AG10803 (cell line): ENCODE results near the gene NXPH1.

Experiments used
- DNase-seq: peaks from one replicate; pipeline ENCODE4 v3.0.0; 2010; ENCODE audit warnings: low read depth
- H3K4me3 ChIP-seq: 2 replicates; pipeline ENCODE4 v1.5.1; 2011; ENCODE audit warnings: mild to moderate bottlenecking, low read length, control low read depth
- CTCF ChIP-seq: conservative IDR thresholded peaks from 2 replicates; pipeline ENCODE4 v1.5.1; 2011; ENCODE audit warnings: mild to moderate bottlenecking, low read length, control low read depth, inconsistent platforms

Gene NXPH1

GRCh38 chr7:8390262-8390626, 43.2 kb upstream of the NXPH1 start:
- no peak overlapping the region for H3K4me3 ChIP-seq
- TF ChIP-seq CTCF: no peak
- no peak for DNase-seq

GRCh38 chr7:8391353-8392062, 41.9 kb upstream of the NXPH1 start:
- H3K4me3 ChIP-seq: no peak overlapping the region
- TF ChIP-seq CTCF: no peak
- no peak for DNase-seq

GRCh38 chr7:8396294-8396693, 37.1 kb upstream of the NXPH1 start:
- no peak for TF ChIP-seq CTCF
- no peak for DNase-seq
- no peak overlapping the region for H3K4me3 ChIP-seq

- DNase-seq: no peak
- H3K4me3 ChIP-seq: no peak overlapping the region
- TF ChIP-seq CTCF: no peak
These were observed 24.5 kb upstream of the NXPH1 start for GRCh38 chr7:8408871-8409270.

GRCh38 chr7:8411103-8411502, 22.3 kb upstream of the NXPH1 start:
- no peak for TF ChIP-seq CTCF
- H3K4me3 ChIP-seq: no peak overlapping the region
- no peak for DNase-seq

GRCh38 chr7:8413600-8413999, 19.8 kb upstream of the NXPH1 start:
- DNase-seq: no peak
- H3K4me3 ChIP-seq: no peak overlapping the region
- no peak for TF ChIP-seq CTCF

- no peak overlapping the region for H3K4me3 ChIP-seq
- peak; percentile 52 for DNase-seq
- peak; percentile 70 for TF ChIP-seq CTCF
These were observed 14.7 kb upstream of the NXPH1 start for GRCh38 chr7:8418629-8419245.
